HG03521 (cell line): Measurements from ENCODE around the gene GLTPD2.

Experiments used
- ATAC-seq: cut with Tn5 transposase; IDR thresholded peaks from one replicate; pipeline ENCODE4 v1.9.1; 2021; ENCODE audit warnings: mild to moderate bottlenecking, moderate library complexity; ENCODE audit not compliant: unreplicated experiment

GLTPD2 gene

GRCh38 chr17:4788807-4789700 is at the start of gene GLTPD2:
Gene GLTPD2, plus strand, starts transcription at chr17:4788964. Its CDS starts 48 bp downstream, at chr17:4789012.
- ATAC-seq = no peak

GRCh38 chr17:4739122-4740024 is 49.4 kb upstream of the GLTPD2 start, which contains the start of the genes CXCL16 and ZMYND15:
Gene CXCL16, minus strand, starts transcription at chr17:4739928. Its CDS starts 589 bp downstream, at chr17:4739339.
Gene ZMYND15, plus strand, starts transcription at chr17:4739833. Its CDS starts 716 bp downstream, at chr17:4740549.
- ATAC-seq = no peak

GRCh38 chr17:4740025-4740351 is 48.8 kb upstream of the GLTPD2 start:
- ATAC-seq = no peak

GRCh38 chr17:4740584-4740983 is 48.2 kb upstream of the GLTPD2 start:
- ATAC-seq = no peak

GRCh38 chr17:4741544-4741943 is 47.2 kb upstream of the GLTPD2 start:
- no peak for ATAC-seq

- no peak for ATAC-seq
Measured at GRCh38 chr17:4742133-4742532, 46.6 kb upstream of the GLTPD2 start.

GRCh38 chr17:4742629-4743028 is 46.1 kb upstream of the GLTPD2 start:
- no peak for ATAC-seq

- no peak for ATAC-seq
Measured at GRCh38 chr17:4743216-4743615, 45.5 kb upstream of the GLTPD2 start.

- ATAC-seq = no peak
Measured at GRCh38 chr17:4743898-4744297, 44.9 kb upstream of the GLTPD2 start.

- no peak for ATAC-seq
Measured at GRCh38 chr17:4744999-4745969, 43.5 kb upstream of the GLTPD2 start.

GRCh38 chr17:4747847-4748246 is 40.9 kb upstream of the GLTPD2 start:
- ATAC-seq = no peak

- ATAC-seq = no peak
Measured at GRCh38 chr17:4748686-4749085, 40.1 kb upstream of the GLTPD2 start.

GRCh38 chr17:4750606-4751005 is 38.2 kb upstream of the GLTPD2 start:
- ATAC-seq = no peak

GRCh38 chr17:4751932-4752331 is 36.8 kb upstream of the GLTPD2 start:
- no peak for ATAC-seq

- no peak for ATAC-seq
Measured at GRCh38 chr17:4753392-4753791, 35.4 kb upstream of the GLTPD2 start.

- ATAC-seq = no peak
Measured at GRCh38 chr17:4759776-4760236, 29.0 kb upstream of the GLTPD2 start.

GRCh38 chr17:4764595-4764994 is 24.2 kb upstream of the GLTPD2 start:
- no peak for ATAC-seq

- ATAC-seq = no peak
Measured at GRCh38 chr17:4766201-4766600, 22.6 kb upstream of the GLTPD2 start.

- ATAC-seq = no peak
Measured at GRCh38 chr17:4766723-4767122, 22.0 kb upstream of the GLTPD2 start.

- ATAC-seq = no peak
Measured at GRCh38 chr17:4768298-4768697, 20.5 kb upstream of the GLTPD2 start.
